Keratinocyte (primary cell): Measurements from ENCODE around the gene ZNF335. TPM values are rescaled to one million over a fixed set of nuclear protein-coding genes. Genes with fewer than 3 reads are reported as not detected.
"Not testable (repeated sequence)": the region's sequence is repeated elsewhere in the genome, so short reads cannot be mapped to it uniquely, and the experiment has no call there.

Source experiments
- DNase-seq: peaks from one replicate; pipeline ENCODE4 v3.0.0-alpha.2; 2011; ENCODE audit warnings: low read depth, missing footprints, low spot score
- FAIRE-seq: peaks from 2 replicates; lab custom pipeline; 2011; peaks lifted over from hg19 to GRCh38; lab: Jason Lieb, UNC
- H2AFZ ChIP-seq: 2 replicates; pipeline ENCODE4 v1.6.0; 2012; ENCODE audit warnings: low read length, control low read depth, inconsistent platforms; ENCODE audit not compliant: control insufficient read depth
- H3K27ac ChIP-seq: 2 replicates; pipeline ENCODE4 v1.5.1; 2011; ENCODE audit warnings: low read length; ENCODE audit not compliant: control insufficient read depth, insufficient read depth
- H3K27me3 ChIP-seq: 3 replicates; pipeline ENCODE4 v1.6.0; 2011; ENCODE audit warnings: low read length; ENCODE audit not compliant: control insufficient read depth, insufficient read depth; ENCODE audit errors: extremely low read depth
- H3K36me3 ChIP-seq, 2 experiments: 2 replicates in 1 of 2; 3 replicates in 1 of 2; pipeline ENCODE4 v1.5.1; 2011; ENCODE audit warnings: low read length in 2 of 2, mild to moderate bottlenecking in 1 of 2; ENCODE audit not compliant: control insufficient read depth in 2 of 2, insufficient read depth in 2 of 2; ENCODE audit errors: extremely low read depth in 1 of 2
- H3K4me1 ChIP-seq: 3 replicates; pipeline ENCODE4 v1.5.1; 2011; ENCODE audit warnings: low read length; ENCODE audit not compliant: control insufficient read depth, insufficient read depth; ENCODE audit errors: extremely low read depth
- H3K4me2 ChIP-seq: 3 replicates; pipeline ENCODE4 v1.6.0; 2011; ENCODE audit warnings: low read depth, low read length; ENCODE audit not compliant: control insufficient read depth, insufficient read depth; ENCODE audit errors: extremely low read depth
- H3K4me3 ChIP-seq, 3 experiments: fragments of 200-600 bp in 1 of 3; sonication (generic) in 1 of 3; 2 replicates in 2 of 3; 3 replicates in 1 of 3; pipeline ENCODE4 v1.5.1; 2011 to 2016; ENCODE audit warnings: low read length in 3 of 3, mild to moderate bottlenecking in 3 of 3, control low read depth in 2 of 3, inconsistent platforms in 1 of 3, low read depth in 1 of 3, mixed read lengths in 1 of 3, mixed run types in 1 of 3, moderate library complexity in 1 of 3; ENCODE audit not compliant: control insufficient read depth in 2 of 3, insufficient read depth in 2 of 3; ENCODE audit errors: extremely low read depth in 1 of 3
- H3K79me2 ChIP-seq: 2 replicates; pipeline ENCODE4 v1.6.0; 2012; ENCODE audit warnings: low read length; ENCODE audit not compliant: control insufficient read depth, insufficient read depth
- H3K9ac ChIP-seq: 3 replicates; pipeline ENCODE4 v1.6.0; 2011; ENCODE audit warnings: low read length; ENCODE audit not compliant: control insufficient read depth, insufficient read depth; ENCODE audit errors: extremely low read depth
- H3K9me1 ChIP-seq: 3 replicates; pipeline ENCODE4 v1.6.0; 2011; ENCODE audit warnings: low read length; ENCODE audit not compliant: control insufficient read depth, insufficient read depth; ENCODE audit errors: extremely low read depth
- H3K9me3 ChIP-seq: 2 replicates; pipeline ENCODE4 v1.5.1; 2012; ENCODE audit warnings: low read depth, low read length; ENCODE audit not compliant: control insufficient read depth
- H4K20me1 ChIP-seq: 3 replicates; pipeline ENCODE4 v1.6.0; 2011; ENCODE audit warnings: low read length; ENCODE audit not compliant: control insufficient read depth, insufficient read depth; ENCODE audit errors: extremely low read depth
- EZH2 ChIP-seq: IDR thresholded peaks from one replicate; pipeline ENCODE4 v1.6.1; 2012; ENCODE audit warnings: inconsistent platforms, mild to moderate bottlenecking, low read length, moderate library complexity
- dilution Hi-C: fragments of 300-500 bp; cut with MboI; formaldehyde crosslinking; loops from one replicate; pipeline ENCODE4 v1.7.0; 2020; ENCODE audit warnings: low sequenced_read_pairs; ENCODE audit not compliant: extremely low pct_ligation_motif_present
- polyA plus RNA-seq, 5 experiments: library from polyadenylated mRNA; depleted of rRNA in 3 of 5; stranded (reverse) in 3 of 5; stranded (forward) in 1 of 5; unstranded in 1 of 5; fragments of >200 nt; gene quantifications; 1 replicate in 1 of 5; 2 replicates in 3 of 5; 3 replicates in 1 of 5; pipeline versions ENCODE4 v1.2.1 to v1.2.3, GENCODE V29; 2011 to 2012; ENCODE audit warnings: missing spikeins in 2 of 5, low read depth in 1 of 5, low replicate concordance in 1 of 5
- TF ChIP-seq, protein P1 (sequence below), 3 experiments: IDR thresholded peaks in 1 of 3; conservative IDR thresholded peaks in 1 of 3; optimal IDR thresholded peaks in 1 of 3; 2 replicates in 2 of 3; 3 replicates in 1 of 3; pipeline versions ENCODE3 to v1.5.1; 2011; ENCODE audit warnings: low read length in 3 of 3, mild to moderate bottlenecking in 3 of 3, moderate library complexity in 2 of 3, control low read depth in 1 of 3, inconsistent platforms in 1 of 3; ENCODE audit not compliant: insufficient read depth in 2 of 3; ENCODE audit errors: extremely low read depth in 1 of 3

The ZNF335 gene
- polyA plus RNA-seq, 1 donor (not counting 4 experiments of a cell fraction or from before 2014, with no cell fraction given), result 5.8 TPM

DNA sequence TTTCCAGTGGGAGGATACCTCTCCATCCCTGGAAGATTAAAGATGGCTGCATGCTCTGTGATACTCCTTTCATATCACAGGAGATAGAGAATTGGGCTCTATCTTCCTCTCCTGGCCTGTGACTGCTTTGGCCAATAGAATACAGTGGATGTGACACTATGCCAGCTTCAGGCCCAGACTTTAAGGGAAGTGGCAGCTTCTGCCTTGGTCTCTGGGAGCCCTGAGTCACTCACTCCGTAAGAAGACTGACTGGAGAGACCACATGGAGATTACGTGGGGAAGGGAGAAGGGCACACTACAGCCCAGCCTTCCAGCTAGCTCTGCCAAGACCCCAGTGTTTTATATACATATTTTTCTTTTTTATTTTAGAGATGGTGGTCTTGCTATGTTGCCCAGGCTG, 26.3 kb upstream of the ZNF335 start:
- H3K4me1 ChIP-seq, result peaks cover 27% of the 10 kb centered on the region
- H3K9me1 ChIP-seq, result no peaks in the 10 kb centered on the region
- H3K4me3 ChIP-seq, result no peak overlapping the region
- H3K9me3 ChIP-seq, result no peaks in the 10 kb centered on the region
- dilution Hi-C loops, result no loop called here
- no peak for TF ChIP-seq EZH2
- TF ChIP-seq, protein P1, sequence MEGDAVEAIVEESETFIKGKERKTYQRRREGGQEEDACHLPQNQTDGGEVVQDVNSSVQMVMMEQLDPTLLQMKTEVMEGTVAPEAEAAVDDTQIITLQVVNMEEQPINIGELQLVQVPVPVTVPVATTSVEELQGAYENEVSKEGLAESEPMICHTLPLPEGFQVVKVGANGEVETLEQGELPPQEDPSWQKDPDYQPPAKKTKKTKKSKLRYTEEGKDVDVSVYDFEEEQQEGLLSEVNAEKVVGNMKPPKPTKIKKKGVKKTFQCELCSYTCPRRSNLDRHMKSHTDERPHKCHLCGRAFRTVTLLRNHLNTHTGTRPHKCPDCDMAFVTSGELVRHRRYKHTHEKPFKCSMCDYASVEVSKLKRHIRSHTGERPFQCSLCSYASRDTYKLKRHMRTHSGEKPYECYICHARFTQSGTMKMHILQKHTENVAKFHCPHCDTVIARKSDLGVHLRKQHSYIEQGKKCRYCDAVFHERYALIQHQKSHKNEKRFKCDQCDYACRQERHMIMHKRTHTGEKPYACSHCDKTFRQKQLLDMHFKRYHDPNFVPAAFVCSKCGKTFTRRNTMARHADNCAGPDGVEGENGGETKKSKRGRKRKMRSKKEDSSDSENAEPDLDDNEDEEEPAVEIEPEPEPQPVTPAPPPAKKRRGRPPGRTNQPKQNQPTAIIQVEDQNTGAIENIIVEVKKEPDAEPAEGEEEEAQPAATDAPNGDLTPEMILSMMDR (optimal IDR thresholded peaks at IDR 0.05 in 1 of 3, IDR thresholded peaks at IDR 0.05 in 1 of 3, conservative IDR thresholded peaks at IDR 0.05 in 1 of 3; ENCODE audit: extremely low read depth in 1 of 3, insufficient read depth in 2 of 3, low read length in 3 of 3), result no peak
- no peak for FAIRE-seq
- H2AFZ ChIP-seq, result no peak overlapping the region
- H3K79me2 ChIP-seq, result no peaks in the 10 kb centered on the region
- DNase-seq, result no peak
- H3K27ac ChIP-seq, result no peak overlapping the region
- no peak overlapping the region for H3K4me2 ChIP-seq
- no peak overlapping the region for H3K9ac ChIP-seq
- H3K36me3 ChIP-seq, result no peaks in the 10 kb centered on the region
- H3K27me3 ChIP-seq, result no peaks in the 10 kb centered on the region
- no peaks in the 10 kb centered on the region for H4K20me1 ChIP-seq

DNA sequence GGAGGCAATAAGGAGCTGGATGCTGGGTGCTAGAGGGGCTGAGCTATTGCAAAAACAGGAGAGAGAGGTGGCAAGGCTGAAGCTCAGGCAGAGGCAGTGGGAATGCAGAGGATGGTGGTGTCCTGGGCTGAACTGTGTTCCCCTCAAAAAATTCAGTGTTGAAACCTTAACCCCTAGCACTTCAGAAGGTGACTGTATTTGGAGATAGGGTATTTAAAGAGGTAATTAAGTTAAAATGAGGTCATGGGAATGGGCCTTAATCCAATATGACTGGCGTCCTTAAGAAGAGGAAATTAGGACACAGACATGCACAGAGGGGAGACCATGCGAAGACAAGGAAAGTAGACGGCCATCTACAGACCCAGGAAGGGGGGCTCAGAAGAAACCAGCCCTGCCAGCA, 25.2 kb upstream of the ZNF335 start:
- H3K27ac ChIP-seq, result no peak overlapping the region
- no peaks in the 10 kb centered on the region for H3K9me1 ChIP-seq
- no peaks in the 10 kb centered on the region for H3K27me3 ChIP-seq
- no peaks in the 10 kb centered on the region for H4K20me1 ChIP-seq
- TF ChIP-seq, protein P1 (optimal IDR thresholded peaks at IDR 0.05 in 1 of 3, IDR thresholded peaks at IDR 0.05 in 1 of 3, conservative IDR thresholded peaks at IDR 0.05 in 1 of 3; ENCODE audit: extremely low read depth in 1 of 3, insufficient read depth in 2 of 3, low read length in 3 of 3), result no peak
- no peak for DNase-seq
- FAIRE-seq, result no peak
- no peak overlapping the region for H3K4me2 ChIP-seq
- no peak overlapping the region for H3K4me3 ChIP-seq
- no peak overlapping the region for H3K9ac ChIP-seq
- dilution Hi-C loops, result no loop called here
- H3K79me2 ChIP-seq, result no peaks in the 10 kb centered on the region
- H3K36me3 ChIP-seq, result no peaks in the 10 kb centered on the region
- no peak overlapping the region for H2AFZ ChIP-seq
- H3K9me3 ChIP-seq, result no peaks in the 10 kb centered on the region
- H3K4me1 ChIP-seq, result peaks cover 32% of the 10 kb centered on the region

DNA sequence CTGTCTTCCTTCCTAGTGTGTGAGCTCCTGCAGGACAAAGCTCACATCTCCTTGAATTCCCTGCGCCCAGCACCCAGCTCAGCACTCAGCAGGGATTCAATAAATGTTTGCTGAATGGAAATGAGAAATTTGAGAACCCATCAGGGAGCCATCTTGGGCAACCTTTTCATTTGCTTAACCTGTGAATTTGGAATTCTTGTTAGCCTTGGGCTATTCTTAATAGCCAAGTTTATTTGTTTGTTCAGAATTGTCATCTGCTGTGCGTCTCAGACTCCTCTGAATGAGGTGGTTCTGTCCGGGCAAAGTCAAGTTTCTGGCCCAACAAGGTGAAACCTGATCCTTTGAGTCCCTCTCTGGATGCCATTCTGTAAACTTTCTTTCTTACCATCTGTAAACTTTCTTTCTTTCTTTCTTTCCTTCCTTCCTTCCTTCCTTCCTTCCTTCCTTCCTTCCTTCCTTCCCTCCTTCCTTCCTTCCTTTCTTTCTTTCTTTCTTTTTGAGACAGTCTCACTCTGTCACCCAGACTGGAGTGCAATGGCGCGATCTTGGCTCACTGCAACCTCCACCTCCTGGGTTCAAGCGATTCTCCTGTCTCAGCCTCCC, 23.6 kb upstream of the ZNF335 start:
- FAIRE-seq, H3K9me1 ChIP-seq, H3K27ac ChIP-seq, DNase-seq, H2AFZ ChIP-seq, H3K27me3 ChIP-seq, H3K9me3 ChIP-seq, H3K36me3 ChIP-seq, H3K4me3 ChIP-seq, H4K20me1 ChIP-seq, dilution Hi-C loops, H3K79me2 ChIP-seq, H3K9ac ChIP-seq, H3K4me2 ChIP-seq: not testable (repeated sequence)
- peaks cover 29% of the 10 kb centered on the region for H3K4me1 ChIP-seq
